HepG2 (cell line): Measurements from ENCODE around the gene DGKD. TPM values are rescaled to one million over a fixed set of nuclear protein-coding genes. Genes with fewer than 3 reads are reported as not detected.
A peak's percentile ranks its signal among the peaks of the same experiment; 100 is the strongest.

Experiments used
- ATAC-seq: fragments of 200-7000 bp; cut with Tn5 transposase; 3 replicates; pipeline ENCODE4 v1.9.1; 2020; ENCODE audit warnings: mild to moderate bottlenecking, moderate library complexity
- BruUV-seq: library from RNA; stranded (reverse); fragments of 400-500 nt; replicated peaks from 2 replicates; lab custom pipeline; 2021; lab: Mats Ljungman, UMichigan
- CTCF ChIA-PET: fragments of 300-600 bp; formaldehyde crosslinking; extraction: SDS; loops from one replicate; lab custom pipeline; 2021; ENCODE audit warnings: low total read pairs, inconsistent platforms, low intra/inter-chr PET ratio; lab: Yijun Ruan, JAX
- POLR2A ChIA-PET: fragments of 350-600 bp; sonication (Branson Sonifier 250); formaldehyde crosslinking; loops from one replicate; lab custom pipeline; 2020; ENCODE audit warnings: antibody characterized with exemption, inconsistent platforms; lab: Yijun Ruan, JAX
- DNase-seq: peaks from one replicate; pipeline ENCODE4 v3.0.0-alpha.2; 2015; ENCODE audit warnings: low spot score
- FAIRE-seq: peaks from 3 replicates; lab custom pipeline; 2011; peaks lifted over from hg19 to GRCh38; lab: Jason Lieb, UNC
- H2AFZ ChIP-seq: one replicate; pipeline ENCODE4 v1.6.1; 2011; ENCODE audit warnings: low read length, inconsistent platforms
- H3K27ac ChIP-seq: fragments of 300-600 bp; 3 replicates; pipeline ENCODE4 v1.8.0; 2011; ENCODE audit warnings: mixed run types, mild to moderate bottlenecking, mixed read lengths, low read length, inconsistent platforms; ENCODE audit not compliant: insufficient read depth; ENCODE audit errors: extremely low read length
- H3K27me3 ChIP-seq, 2 experiments: fragments of 200-600 bp in 1 of 2; 2 replicates in 1 of 2; 3 replicates in 1 of 2; pipeline versions ENCODE4 v1.6.0 to v1.8.0; 2011; ENCODE audit warnings: low read length in 2 of 2, mild to moderate bottlenecking in 2 of 2, moderate library complexity in 2 of 2, inconsistent platforms in 1 of 2; ENCODE audit not compliant: insufficient read depth in 2 of 2, control insufficient read depth in 1 of 2
- H3K36me3 ChIP-seq, 2 experiments: fragments of 200-600 bp in 1 of 2; replicated peaks in 1 of 2; 2 replicates in 1 of 2; 3 replicates in 1 of 2; pipeline versions ENCODE4 v1.5.1 to v1.8.0; 2011; ENCODE audit warnings: low read length in 2 of 2, inconsistent platforms in 1 of 2; ENCODE audit not compliant: insufficient read depth in 2 of 2, control insufficient read depth in 1 of 2
- H3K4me1 ChIP-seq: 2 replicates; pipeline ENCODE4 v1.5.1; 2012; ENCODE audit warnings: low read length, inconsistent platforms; ENCODE audit not compliant: insufficient read depth
- H3K4me2 ChIP-seq: 2 replicates; pipeline ENCODE4 v1.6.0; 2011; ENCODE audit warnings: low read depth, low read length, inconsistent platforms
- H3K4me3 ChIP-seq, 3 experiments: fragments of 200-600 bp in 1 of 3; sonication (generic), shearing (Covaris generic) in 1 of 3; replicated peaks in 1 of 3; 2 replicates each; pipeline ENCODE4 v1.5.1; 2011 to 2016; ENCODE audit warnings: low read length in 3 of 3, inconsistent platforms in 2 of 3, low read depth in 2 of 3, mild to moderate bottlenecking in 2 of 3, control low read depth in 1 of 3, mixed read lengths in 1 of 3; ENCODE audit not compliant: insufficient read depth in 1 of 3
- H3K79me2 ChIP-seq: one replicate; pipeline ENCODE4 v1.6.1; 2011; ENCODE audit warnings: low read length, inconsistent platforms; ENCODE audit not compliant: insufficient read depth
- H3K9ac ChIP-seq: 2 replicates; pipeline ENCODE4 v1.6.0; 2011; ENCODE audit warnings: mild to moderate bottlenecking, low read depth, low read length, inconsistent platforms; ENCODE audit not compliant: insufficient read depth
- H3K9me3 ChIP-seq: 2 replicates; pipeline ENCODE4 v1.5.1; 2012; ENCODE audit warnings: mild to moderate bottlenecking, low read length
- H4K20me1 ChIP-seq: 2 replicates; pipeline ENCODE4 v1.6.0; 2011; ENCODE audit warnings: inconsistent platforms, mild to moderate bottlenecking, low read length, moderate library complexity; ENCODE audit not compliant: insufficient read depth
- FOSL1 ChIP-seq: sonication (generic); formaldehyde crosslinking; IDR thresholded peaks from 2 replicates; pipeline ENCODE4 v1.9.0; 2021; ENCODE audit warnings: missing genetic modification reagents, borderline replicate concordance
- GMEB1 ChIP-seq: sonication (generic); formaldehyde crosslinking; IDR thresholded peaks from 2 replicates; pipeline ENCODE4 v1.5.1; 2020; ENCODE audit warnings: missing genetic modification reagents, mild to moderate bottlenecking, borderline replicate concordance
- HES4 ChIP-seq: sonication (generic); formaldehyde crosslinking; IDR thresholded peaks from 2 replicates; pipeline ENCODE4 v1.9.0; 2021; ENCODE audit warnings: mild to moderate bottlenecking, missing genetic modification reagents, borderline replicate concordance
- HNRNPH1 ChIP-seq: fragments of 200-400 bp; formaldehyde crosslinking; optimal IDR thresholded peaks from 2 replicates; pipeline ENCODE3; 2017; ENCODE audit warnings: mild to moderate bottlenecking, low read depth, low read length
- IKZF4 ChIP-seq: sonication (generic); formaldehyde crosslinking; IDR thresholded peaks from 2 replicates; pipeline ENCODE4 v1.5.1; 2020; ENCODE audit warnings: borderline replicate concordance, mild to moderate bottlenecking, low read depth, missing genetic modification reagents; ENCODE audit errors: not compliant biosample characterization
- MEIS2 ChIP-seq: sonication (generic); formaldehyde crosslinking; IDR thresholded peaks from 2 replicates; pipeline ENCODE4 v1.9.0; 2021; ENCODE audit warnings: mild to moderate bottlenecking, missing genetic modification reagents
- NFYB ChIP-seq: sonication (generic); formaldehyde crosslinking; IDR thresholded peaks from 2 replicates; pipeline ENCODE4 v1.4.0; 2020; ENCODE audit warnings: missing genetic modification reagents
- NFYC ChIP-seq: IDR thresholded peaks from 2 replicates; pipeline ENCODE4 v1.6.1; 2016; ENCODE audit warnings: missing genetic modification reagents, missing compliant biosample characterization
- PHF21A ChIP-seq: sonication (generic); formaldehyde crosslinking; IDR thresholded peaks from 2 replicates; pipeline ENCODE4 v1.5.0; 2020; ENCODE audit warnings: mild to moderate bottlenecking, missing genetic modification reagents
- ZBTB43 ChIP-seq: sonication (generic); formaldehyde crosslinking; conservative IDR thresholded peaks from 2 replicates; pipeline ENCODE4 v1.4.0; 2020; ENCODE audit warnings: missing genetic modification reagents
- ZNF121 ChIP-seq: sonication (generic); formaldehyde crosslinking; IDR thresholded peaks from 2 replicates; pipeline ENCODE4 v1.5.0; 2020; ENCODE audit warnings: mild to moderate bottlenecking, missing genetic modification reagents
- ZNF567 ChIP-seq: sonication (generic); formaldehyde crosslinking; IDR thresholded peaks from 2 replicates; pipeline ENCODE4 v1.8.1; 2023; ENCODE audit warnings: mild to moderate bottlenecking, missing genetic modification reagents, borderline replicate concordance
- ZNF616 ChIP-seq: sonication (generic); formaldehyde crosslinking; IDR thresholded peaks from 2 replicates; pipeline ENCODE4 v1.5.0; 2020; ENCODE audit warnings: low read depth, mild to moderate bottlenecking, missing genetic modification reagents
- WGBS: methylation state at CpG from one replicate; pipeline ENCODE4 v1.1.6; 2017; ENCODE audit warnings: low lambda C conversion rate; 5-methylcytosine and 5-hydroxymethylcytosine counted together
- in situ Hi-C: cut with HindIII; loops from 2 replicates; pipeline ENCODE4 v1.10.0; 2017; ENCODE audit warnings: low pct_unique_long_range_greater_than_20kb; ENCODE audit not compliant: extremely low pct_ligation_motif_present
- intact Hi-C: fragments of 100-400 bp; cut with micrococcal nuclease; formaldehyde crosslinking; loops from one replicate; pipeline ENCODE4 v1.10.0; 2022; ENCODE audit not compliant: unreplicated experiment
- polyA plus RNA-seq, 8 experiments: library from polyadenylated mRNA; depleted of rRNA in 3 of 8; stranded (reverse) in 7 of 8; unstranded in 1 of 8; fragments of >200 nt; fragmentation: Illumina TruSeq in 4 of 8; extraction: Trizol in 4 of 8; gene quantifications; 2 replicates each; pipeline versions ENCODE4 v1.2.1 to v1.2.3, GENCODE V29; 2011 to 2016; ENCODE audit warnings: low read depth in 4 of 8, missing spikeins in 1 of 8, mixed read lengths in 1 of 8; ENCODE audit not compliant: insufficient read depth in 1 of 8
- total RNA-seq, 5 experiments: library from RNA; depleted of rRNA; stranded (reverse); fragments of >200 nt; fragmentation: Illumina TruSeq; extraction: Trizol; gene quantifications; 2 replicates each; pipeline ENCODE4 v1.2.3, GENCODE V29; 2016; ENCODE audit warnings: low read depth in 1 of 5

Gene DGKD
- total and polyA plus RNA-seq, 2 of the 13 experiments (the other 11 are each of a cell fraction or from before 2014, with no cell fraction given): 24.5 to 33.2 TPM

- TF ChIP-seq IKZF4 (CRISPR knock-in tag) (no peak), MEIS2 (CRISPR knock-in tag) (no peak), ZNF121 (CRISPR knock-in tag) (no peak), HNRNPH1 (no peak), ZNF567 (CRISPR knock-in tag) (no peak), HES4 (CRISPR knock-in tag) (no peak), GMEB1 (no peak), PHF21A (CRISPR knock-in tag) (no peak), NFYC (CRISPR knock-in tag) (peak; percentile 66; the same call in 1 of the 2 replicates), NFYB (CRISPR knock-in tag) (peak; percentile 68), ZBTB43 (no peak), FOSL1 (no peak), ZNF616 (CRISPR knock-in tag) (no peak)
- TF ChIP-seq, all 625 proteins: peak for 2
- POLR2A ChIA-PET: no interaction called here
- CTCF ChIA-PET: no interaction called here
- Histone ChIP-seq H3K79me2 (no peaks in the 10 kb centered on the region), H4K20me1 (peaks cover 3% of the 10 kb centered on the region; the same call in 1 of the 2 replicates), H3K4me3 (no peak overlapping the region), H3K27me3 (no peaks in the 10 kb centered on the region), H3K36me3 (peaks cover 57 to 92% of the 10 kb centered on the region in 2 experiments), H2AFZ (no peak overlapping the region), H3K9me3 (no peaks in the 10 kb centered on the region), H3K27ac (no peak overlapping the region), H3K4me1 (peaks cover 10% of the 10 kb centered on the region), H3K9ac (no peak overlapping the region), H3K4me2 (no peak overlapping the region)
- in situ Hi-C loops (no loop called here), intact Hi-C loops (loop anchor here (5.0 to 10.0 kb wide), 3 partner anchors 94 to 386 kb away; partner anchors contain the start of genes DGKD and UGT1A5)
- DNase-seq (peak; percentile 26), ATAC-seq (peak; percentile 14; the same call in 2 of the 3 replicates), FAIRE-seq (no peak)
- WGBS: 95% methylated on average over 4 of the region's 4 CpGs
- BruUV-seq: no TSS peak
Measured at GRCh38 chr2:233448575-233448974, 94.3 kb downstream of the DGKD start.
